ENCODE measurements around the gene ETS2.

DNA sequence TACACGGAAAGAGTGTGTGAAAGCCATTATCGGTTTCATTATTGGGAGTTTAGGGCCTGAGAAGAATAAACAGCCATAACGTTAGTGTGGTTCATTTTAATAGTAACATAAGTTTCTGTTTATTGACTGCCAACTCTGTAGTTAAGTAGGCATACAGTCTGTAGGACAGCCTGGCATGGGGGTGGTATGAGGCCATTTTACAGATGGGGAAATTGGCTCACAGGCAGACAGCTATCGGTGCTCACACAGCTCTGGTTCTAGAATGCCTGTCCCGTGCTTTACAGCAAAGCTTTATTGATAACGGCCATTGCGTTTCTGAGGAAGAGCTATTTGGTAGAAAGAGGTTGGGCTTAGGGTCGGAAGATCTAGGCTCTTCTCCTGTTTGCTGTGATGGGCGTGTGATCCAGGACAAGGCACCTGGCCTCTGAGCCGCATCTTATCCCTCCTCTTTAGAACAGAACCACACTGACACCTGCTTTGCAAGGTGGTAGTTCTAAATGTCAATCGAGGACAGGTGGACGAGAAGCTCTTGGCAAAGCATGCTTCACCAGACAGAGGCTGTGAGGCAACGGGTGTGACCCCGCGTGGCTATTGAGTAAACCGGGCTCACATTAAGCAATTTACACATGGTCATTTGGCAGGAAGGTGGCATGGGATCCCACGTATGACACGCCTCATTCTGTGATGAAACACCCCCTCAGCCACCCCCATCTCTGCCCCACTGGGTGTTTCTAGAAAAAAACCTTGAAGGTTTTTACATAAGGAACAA, 14.9 kb downstream of the ETS2 start:
- TF ChIP-seq, protein P1, sequence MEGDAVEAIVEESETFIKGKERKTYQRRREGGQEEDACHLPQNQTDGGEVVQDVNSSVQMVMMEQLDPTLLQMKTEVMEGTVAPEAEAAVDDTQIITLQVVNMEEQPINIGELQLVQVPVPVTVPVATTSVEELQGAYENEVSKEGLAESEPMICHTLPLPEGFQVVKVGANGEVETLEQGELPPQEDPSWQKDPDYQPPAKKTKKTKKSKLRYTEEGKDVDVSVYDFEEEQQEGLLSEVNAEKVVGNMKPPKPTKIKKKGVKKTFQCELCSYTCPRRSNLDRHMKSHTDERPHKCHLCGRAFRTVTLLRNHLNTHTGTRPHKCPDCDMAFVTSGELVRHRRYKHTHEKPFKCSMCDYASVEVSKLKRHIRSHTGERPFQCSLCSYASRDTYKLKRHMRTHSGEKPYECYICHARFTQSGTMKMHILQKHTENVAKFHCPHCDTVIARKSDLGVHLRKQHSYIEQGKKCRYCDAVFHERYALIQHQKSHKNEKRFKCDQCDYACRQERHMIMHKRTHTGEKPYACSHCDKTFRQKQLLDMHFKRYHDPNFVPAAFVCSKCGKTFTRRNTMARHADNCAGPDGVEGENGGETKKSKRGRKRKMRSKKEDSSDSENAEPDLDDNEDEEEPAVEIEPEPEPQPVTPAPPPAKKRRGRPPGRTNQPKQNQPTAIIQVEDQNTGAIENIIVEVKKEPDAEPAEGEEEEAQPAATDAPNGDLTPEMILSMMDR (optimal IDR thresholded peaks at IDR 0.05 in 1 of 3, IDR thresholded peaks at IDR 0.05 in 1 of 3, conservative IDR thresholded peaks at IDR 0.05 in 1 of 3; ENCODE audit: extremely low read depth in 1 of 3, insufficient read depth in 2 of 3, low read length in 3 of 3), result no peak
- TF ChIP-seq EZH2 (IDR thresholded peaks at IDR 0.05; ENCODE audit: low read length), result no peak
